Measurements from ENCODE around the gene SELENON. TPM values are rescaled to one million over a fixed set of nuclear protein-coding genes. Genes with fewer than 3 reads are reported as not detected.
"Not testable (repeated sequence)": the region's sequence is repeated elsewhere in the genome, so short reads cannot be mapped to it uniquely, and the experiment has no call there.

SELENON gene
- total RNA-seq, 1 donor from 2014 or later, result 27.8 TPM

DNA sequence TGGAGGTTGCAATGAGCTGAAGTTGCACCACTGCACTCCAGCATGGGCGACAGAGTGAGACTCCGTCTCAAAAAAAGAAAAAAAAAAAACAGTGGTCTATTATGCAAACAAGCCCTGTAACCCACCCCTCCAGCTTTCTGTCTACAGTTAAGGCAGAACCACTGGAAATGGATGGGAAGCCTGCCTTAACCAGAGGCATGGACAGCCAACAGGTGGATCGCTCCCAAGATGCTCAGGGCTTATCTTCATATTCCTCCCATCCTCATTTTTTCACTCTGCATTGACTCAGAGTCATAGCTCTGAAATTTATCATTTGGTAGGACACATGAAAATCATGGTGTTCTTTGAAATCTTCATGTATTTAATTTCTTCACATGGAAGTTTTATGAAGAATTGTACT, 28.5 kb downstream of the SELENON start:
- DNase-seq (ENCODE audit: low read depth in 2 of 2), result no peak

DNA sequence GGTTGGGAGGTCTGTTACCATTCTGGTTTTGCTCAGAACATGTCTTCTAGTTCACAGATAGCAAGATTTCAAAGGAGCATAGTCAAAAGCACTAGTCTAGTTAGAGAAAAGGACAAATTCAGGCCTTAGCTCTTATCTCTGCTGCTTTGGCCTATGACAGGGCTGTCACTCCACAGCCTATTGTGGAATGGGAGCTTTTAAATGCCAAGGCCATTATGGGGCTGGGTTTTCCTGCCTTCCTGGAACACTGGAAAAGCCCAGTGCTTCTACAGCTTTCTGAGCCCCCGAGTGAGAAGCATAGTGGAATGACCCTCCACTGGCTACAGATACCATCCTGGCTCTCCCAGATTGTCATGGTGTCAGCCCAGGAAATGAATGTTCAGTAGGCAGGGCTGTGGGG, 29.1 kb downstream of the SELENON start:
- peak in 1 of 2 donors; percentile 60 for DNase-seq (ENCODE audit: low read depth in 2 of 2)

DNA sequence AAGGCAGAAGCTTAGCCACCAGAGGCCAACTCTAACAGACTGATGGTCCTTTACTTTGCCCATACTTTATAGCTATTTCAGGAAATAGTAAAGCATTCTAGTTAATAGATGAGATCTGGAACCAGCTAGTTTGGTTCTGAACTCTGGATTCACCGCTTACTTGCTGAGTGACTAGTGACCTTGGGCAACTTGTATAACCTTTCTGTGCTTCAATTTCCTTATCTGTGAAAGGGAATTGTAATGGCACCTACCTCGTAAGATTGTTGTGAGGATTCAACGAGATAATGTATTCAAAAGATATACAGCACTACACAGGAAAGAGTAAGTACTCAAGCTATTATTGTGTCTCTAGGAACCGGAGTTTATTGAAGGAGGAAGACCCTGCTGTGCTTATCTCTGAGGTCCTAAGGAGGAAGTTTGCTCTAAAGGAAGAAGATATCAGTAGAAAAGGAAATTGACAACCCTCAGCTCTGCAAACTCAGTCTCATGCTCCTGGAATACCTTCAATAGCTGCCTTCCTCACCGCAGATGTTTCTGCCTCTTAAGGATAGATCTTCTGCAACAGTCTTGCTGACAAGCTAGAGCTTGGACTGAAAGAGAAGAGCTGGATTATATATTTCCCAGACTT, 31.7 kb downstream of the SELENON start:
- DNase-seq (ENCODE audit: low read depth in 2 of 2), result no peak

DNA sequence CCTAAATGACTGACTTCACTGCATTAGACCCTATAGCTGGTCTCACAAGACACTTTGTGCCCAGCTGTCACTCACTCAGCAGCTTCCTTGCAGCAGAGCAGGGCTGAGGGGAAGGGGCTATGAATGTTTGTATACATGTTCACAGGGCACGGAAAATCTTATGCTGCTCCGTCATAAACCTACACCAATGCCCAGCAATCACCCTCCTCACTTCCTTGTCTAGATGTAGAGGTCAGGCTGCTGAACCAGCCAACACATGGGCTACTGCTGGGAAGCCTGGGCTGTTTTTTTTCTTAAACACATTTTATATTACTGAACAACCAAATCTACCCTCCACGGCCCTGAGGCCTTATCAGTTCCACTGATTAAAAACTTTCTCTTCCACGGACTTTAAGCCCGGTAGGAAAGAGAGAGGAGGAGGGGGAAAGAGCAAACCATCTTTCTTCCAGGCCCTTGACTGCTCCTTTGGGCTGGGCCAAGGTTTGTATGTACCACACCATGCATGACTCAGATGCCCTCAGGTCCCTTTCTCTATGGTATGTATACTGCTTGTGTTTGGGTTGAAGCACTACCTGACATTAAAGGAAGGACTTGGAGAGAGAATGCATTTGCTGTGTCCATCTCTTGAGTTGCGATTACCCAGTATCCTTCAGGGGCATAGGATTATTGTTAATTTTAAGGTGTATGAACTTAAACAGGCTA, 32.5 kb downstream of the SELENON start:
- DNase-seq (ENCODE audit: low read depth in 2 of 2), result no peak

DNA sequence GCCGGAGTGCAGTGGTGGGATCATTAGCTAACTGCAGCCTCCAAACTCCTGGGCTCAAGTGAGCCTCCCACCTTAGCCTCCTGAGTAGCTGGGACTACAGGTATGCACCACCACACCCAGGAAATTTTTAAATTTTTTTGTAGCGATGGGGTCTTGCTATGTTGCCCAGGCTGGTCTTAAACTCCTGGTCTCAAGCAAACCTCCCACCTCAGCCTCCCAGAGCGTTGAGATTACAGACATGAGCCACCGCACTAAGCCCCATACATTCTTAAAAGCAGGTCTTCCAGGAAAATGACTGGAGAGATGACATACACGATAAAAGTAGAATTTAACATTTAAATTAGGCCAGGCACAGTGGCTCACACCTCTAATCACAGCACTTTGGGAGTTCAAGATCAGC, 33.2 kb downstream of the SELENON start:
- DNase-seq (ENCODE audit: low read depth in 2 of 2), result no peak

DNA sequence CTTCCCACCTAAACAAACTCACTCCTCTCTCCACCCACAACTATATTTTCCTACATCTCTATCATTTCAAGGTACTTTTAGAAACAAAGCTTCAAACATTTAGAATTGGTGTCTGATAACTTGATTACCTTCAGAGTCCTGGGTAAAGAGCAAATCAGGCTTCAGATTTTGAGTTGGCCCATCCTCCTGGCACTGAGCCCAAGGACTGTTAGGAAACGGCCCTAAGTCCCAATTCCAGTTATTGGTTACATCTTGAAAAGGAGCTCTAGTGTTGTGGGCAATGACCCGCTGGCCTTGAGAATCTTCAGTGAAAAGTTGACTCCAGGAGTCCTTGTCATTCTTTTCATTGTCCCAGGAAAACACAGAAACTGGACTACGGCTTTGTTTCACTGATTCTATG, 34.9 kb downstream of the SELENON start:
- DNase-seq (ENCODE audit: low read depth in 2 of 2), result no peak

DNA sequence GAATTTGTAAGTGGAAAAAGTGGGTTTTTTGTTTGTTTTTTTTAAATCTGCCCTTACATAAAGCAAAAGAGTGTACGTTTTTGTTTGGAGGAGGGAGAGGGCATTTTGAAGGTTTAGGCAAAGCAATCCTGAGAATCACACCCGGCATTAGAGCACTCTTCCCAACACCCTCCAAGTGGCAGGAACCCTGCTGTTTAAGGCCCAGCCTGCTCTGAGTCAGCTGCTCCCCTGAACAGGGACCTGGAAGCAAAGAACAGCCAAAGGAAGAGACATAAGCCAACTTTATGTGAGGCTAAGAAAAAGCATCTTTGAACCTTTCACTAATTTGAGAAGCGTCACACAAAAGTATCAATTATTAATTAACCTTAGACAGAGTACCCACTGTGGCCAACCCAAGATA, 36.7 kb downstream of the SELENON start:
- no peak for DNase-seq (ENCODE audit: low read depth in 2 of 2)

DNA sequence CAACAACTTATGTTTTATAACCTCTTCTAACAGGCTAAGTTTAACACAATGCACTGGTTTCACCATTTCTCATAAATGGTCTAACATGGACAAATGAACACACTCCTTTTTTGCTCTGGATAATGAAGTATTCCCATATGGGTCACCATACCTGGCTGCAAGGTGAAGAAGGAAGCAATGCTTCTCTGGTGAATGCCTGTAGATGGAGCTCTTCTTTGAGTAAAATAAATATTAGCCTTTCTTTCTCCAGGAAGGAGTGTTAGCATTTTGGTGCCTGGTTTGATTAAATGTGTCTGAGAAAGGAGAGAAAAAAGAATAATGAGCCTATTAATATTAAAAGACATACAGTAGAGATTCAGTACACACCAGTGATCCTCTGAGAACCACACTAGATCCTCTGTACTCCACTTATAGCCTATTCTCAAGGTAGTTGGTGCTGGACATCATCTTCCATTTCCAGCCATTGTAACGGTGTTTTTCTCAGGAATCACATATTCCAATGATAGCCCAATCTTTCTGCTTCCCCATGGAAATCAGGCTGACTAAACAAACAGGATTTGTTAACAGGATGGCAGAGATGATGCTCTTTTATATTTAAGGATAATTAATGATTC, 37.4 kb downstream of the SELENON start:
- peak in 1 of 2 donors; percentile 33 for DNase-seq (ENCODE audit: low read depth in 2 of 2)

DNA sequence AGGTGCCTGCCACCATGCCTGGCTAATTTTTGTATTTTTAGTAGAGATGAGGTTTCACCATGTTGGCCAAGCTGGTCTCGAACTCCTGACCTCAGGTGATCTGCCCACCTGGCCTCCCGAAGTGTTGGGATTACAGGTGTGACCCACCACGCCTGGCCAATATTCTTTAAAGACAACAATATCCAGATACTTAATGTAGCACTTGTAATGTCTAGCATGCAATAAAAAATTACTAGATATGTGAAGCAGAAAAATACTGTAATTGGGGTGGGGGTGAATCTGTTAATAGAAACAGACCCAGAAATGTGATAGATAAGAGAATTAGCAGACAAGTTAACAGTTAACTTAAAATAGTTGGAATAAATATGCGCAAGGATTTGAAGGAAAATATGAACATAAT, 39.8 kb downstream of the SELENON start:
- DNase-seq (ENCODE audit: low read depth in 2 of 2), result not testable (repeated sequence)

DNA sequence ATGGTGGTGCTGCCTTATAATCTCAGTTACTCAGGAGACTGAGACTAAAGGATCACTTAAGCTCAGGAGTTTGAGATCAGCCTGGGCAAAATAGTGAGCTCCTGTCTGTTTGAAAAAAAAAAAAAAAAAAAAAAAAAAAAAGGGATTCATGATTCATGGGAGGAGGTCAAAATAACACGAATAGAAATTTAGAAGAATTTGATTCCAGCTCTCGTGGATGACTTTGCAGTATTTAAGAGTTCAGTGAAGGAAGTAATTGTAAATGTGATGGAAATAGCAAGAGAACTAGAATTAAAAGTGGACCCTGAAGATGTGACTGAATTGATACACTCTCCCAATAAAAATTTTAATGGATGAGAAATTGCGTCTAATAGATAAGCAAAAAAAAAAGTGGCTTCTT, 43.5 kb downstream of the SELENON start:
- DNase-seq (ENCODE audit: low read depth in 2 of 2), result no peak

DNA sequence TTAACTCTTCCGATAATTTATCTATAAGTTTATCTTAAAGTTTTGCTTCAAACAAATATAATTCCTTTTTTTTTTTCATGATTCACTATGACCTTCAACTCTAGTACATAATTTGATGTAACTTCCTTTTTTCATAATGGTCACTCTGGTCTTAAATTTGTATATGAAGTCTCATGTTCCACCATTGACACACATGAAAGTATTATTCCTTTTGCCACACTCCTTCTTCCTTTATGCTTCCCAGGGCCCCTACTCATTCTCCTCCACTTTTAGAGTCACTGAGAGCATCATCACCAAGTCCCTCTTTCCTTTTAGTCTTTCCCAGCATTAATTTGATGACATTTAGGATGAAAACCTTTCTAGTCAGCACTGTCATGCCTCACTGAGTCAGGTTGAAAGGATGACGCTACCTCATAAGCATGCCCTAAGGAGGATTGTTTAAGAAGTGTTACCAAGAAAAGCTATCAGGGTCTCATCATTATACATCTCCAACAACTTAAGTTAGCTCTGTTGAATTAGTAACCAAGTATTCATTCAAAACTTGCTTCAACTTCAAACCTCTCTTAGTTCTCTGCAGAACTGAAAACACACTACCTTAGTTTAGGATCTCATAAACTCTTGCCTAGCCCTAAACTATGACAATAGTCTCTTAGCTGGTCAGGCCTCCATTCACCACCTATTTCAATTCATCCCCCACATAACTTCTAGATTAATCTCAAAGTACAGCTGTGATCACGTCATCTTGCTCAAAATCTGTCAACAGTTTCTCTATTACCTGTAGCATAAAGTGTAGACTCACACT, 44.7 kb downstream of the SELENON start:
- DNase-seq (ENCODE audit: low read depth in 2 of 2), result no peak

DNA sequence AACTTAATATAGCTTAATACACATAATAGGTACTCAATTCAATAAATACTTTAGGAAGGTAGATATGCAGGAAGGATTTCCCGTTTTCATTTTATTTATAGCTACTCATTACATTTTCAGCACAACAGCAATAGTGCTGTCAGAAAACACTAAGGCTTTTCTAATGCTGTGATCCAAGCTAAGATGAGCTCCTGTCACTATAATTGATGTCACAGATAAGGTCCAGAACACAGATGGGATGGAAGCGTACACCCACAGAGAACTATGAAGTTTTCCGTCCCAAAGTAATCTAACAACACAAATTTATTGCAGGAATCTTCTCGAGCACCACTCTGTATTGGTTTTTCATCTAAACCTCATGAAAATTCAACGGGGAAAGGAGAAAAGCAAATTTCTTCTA, 45.7 kb downstream of the SELENON start:
- no peak for DNase-seq (ENCODE audit: low read depth in 2 of 2)

DNA sequence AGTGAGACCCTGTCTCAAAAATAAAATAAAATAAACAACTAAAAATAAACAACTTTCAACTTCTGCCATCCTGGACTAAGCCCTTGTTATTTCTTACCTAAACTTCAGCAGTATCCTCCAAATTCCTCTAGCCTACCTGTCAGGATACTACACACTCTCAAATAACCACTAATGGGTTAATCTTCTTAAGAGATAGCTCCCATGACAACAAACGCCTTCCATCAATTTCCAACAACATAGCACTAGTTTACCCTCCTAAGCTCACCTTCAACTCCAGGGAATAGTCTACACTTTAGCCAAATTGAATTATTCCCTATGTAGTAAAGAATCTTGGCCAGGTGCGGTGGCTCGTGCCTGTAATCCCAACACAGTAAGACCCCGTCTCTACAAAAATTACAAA, 47.9 kb downstream of the SELENON start:
- no peak for DNase-seq (ENCODE audit: low read depth in 2 of 2)

DNA sequence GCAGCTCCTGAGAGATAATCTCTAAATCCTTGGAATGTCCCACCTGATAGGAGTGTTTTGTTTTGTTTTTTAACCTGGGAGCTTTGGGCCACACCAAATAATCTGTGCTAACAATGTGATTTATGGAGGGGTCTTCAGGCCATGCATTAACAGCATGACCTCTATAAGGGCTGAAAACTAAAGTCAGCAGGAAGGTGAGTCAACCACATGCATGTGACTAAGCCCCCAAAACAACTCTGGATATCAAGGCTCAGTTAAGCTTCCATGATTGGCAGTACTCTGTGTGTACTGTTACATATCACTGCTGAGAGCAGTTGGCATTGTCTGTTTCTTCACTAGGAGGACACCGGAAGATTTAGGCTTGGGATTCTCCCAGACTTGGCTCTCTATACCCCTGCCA, 48.5 kb downstream of the SELENON start:
- DNase-seq (ENCODE audit: low read depth in 2 of 2), result peak; percentile 20 to 25

DNA sequence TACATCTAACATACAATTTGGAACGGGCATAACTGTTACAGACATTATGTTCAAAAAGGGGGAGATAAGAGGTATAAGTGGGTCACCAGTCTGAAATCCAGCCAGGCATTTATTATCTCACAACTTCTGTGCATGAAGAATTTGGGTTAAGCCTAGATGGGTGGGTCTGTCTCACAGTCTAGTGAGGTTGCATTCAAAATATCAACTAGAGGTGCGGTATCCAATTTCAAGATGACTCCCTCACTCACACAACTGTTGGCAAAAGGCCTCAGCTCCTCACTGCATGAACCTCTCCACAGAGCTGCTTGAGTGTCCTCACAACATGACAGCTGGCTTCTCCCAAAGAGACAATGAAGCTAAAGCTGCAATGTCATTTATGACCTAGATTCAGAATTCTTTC, 54.6 kb downstream of the SELENON start:
- no peak for DNase-seq (ENCODE audit: low read depth in 2 of 2)

DNA sequence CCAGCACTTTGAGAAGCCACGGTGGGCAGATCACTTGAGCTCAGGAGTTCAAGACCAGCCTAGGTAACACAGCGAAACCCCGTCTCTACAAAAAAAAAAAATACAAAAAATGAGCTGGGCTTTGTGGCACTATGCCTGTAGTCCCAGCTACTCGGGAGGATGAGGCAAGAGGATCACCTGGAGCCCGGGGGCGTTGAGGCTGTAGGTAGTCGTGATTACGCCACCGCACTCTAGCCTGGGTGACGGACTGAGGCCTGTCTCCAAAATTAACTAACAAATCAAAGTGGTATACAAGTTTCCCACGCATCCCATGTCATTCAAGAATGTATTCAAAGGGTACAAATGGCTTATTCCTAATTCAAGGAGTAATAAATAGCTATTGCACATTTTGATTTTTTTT, 56.9 kb downstream of the SELENON start:
- DNase-seq (ENCODE audit: low read depth in 2 of 2), result no peak

DNA sequence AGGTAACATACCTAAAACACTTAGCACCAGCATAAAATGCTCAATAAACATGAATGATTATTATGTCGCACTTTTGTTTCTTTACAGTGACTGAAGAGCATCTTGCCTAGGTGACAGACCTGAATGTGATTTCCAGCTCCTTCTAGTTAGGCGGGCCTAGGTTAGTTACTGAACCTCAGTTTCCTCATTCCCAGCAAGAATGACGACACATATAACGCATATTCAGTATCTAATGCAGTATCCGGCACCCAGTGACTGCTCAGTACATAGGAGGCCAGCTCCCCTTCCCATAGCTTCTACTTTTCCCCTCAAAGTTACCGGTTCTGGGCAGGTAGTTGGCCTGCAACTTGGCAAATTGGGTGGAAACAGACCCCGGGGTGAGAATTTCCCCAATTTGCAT, 58.5 kb downstream of the SELENON start:
- no peak for DNase-seq (ENCODE audit: low read depth in 2 of 2)

DNA sequence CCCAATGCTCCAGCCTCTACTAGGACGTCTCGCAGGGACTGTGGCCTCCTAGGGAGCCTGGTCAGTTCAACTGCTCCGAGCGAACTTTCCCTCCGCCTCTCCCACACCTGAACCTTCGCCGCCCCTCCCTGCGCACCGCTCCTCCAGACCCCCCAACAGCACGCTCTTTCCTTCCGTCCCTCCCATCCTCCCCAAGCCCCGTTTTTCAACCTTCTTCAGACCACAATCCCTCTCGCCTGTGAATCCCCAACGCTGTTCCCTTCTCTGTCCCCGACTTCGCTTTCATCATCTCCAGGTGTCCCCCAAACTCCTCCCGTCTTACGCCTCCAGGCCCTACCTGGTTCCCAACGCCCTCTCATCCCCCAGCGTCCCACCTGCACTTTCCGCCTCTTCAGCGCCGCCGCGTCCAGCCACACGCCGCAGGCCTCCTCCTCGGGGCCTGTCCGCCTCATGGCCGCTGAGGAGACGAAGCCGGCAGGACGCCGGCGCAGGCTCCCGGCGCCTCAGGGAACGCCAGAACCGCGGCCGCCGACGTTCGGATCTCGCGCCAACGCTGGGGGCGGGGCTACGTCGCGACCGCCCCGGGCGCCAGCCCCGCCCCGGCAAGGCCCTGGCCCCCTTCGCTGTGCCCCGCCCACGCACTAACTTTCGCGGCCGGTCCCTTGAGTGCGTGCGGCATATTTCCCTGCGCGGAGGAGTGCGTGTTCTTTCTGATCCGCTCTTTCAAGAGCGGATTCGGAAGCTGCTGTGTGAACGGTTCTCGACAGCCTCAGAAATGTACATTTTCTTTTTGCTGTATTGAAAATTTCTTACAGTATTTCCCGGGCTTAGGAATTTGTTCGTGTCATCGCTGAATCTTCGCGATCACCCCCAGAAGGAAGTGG, 59.2 kb downstream of the SELENON start, which contains the start of gene AUNIP:
TSS of gene AUNIP (minus strand) at position 552 of the 884 bp plus-strand sequence. CDS start at position 452, 100 bp downstream.
- peak; percentile 83 to 85 for DNase-seq (ENCODE audit: low read depth in 2 of 2)

DNA sequence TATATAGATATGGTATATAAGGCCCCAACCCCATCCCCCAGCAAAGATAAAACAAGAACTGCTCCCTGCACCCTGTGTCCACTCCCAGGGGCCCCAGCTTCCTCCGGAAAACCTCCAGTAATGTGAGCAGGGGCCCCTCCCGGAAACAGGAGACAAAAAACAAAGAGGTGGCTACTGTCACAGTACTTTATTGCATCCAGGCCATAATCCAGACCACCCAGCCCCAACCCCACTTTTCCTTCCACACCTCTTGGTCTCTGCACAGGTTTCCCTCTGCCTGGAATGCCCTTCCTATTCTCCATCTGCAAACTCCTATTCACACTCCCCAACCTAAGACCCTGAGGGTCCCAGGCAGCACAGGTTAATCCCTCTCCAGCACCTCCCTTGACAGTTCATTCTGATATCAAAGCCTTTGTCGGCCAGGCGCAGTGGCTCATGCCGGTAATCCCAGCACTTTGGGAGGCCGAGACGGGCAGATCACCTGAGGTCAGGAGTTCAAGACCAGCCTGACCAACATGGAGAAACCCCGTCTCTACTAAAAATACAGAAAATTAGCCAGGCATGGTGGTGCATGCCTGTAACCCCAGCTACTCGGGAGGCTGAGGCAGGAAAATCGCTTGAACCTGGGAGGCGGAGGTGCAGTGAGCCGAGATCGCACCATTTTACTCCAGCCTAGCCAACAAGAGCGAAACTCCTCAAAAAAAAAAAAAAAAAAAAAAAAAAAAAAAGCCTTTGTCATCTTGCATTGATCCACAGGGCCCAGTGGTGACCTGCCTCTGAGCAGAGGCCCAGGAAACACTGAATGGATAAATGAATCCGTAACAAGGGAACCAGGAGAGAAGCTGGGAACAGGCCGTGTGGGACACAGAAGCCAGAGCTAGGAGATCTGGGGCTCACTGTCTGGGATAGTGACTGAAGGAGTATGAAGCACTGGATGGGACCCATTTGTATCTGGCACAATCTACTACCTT, 61.6 kb downstream of the SELENON start:
- DNase-seq (ENCODE audit: low read depth in 2 of 2), result peak in 1 of 2 donors; percentile 88
